Skeletal muscle tissue (tissue), 4 donors: ENCODE measurements around the gene SAFB2. TPM values are rescaled to one million over a fixed set of nuclear protein-coding genes. Genes with fewer than 3 reads are reported as not detected.

Experiments
- H3K27ac ChIP-seq: one replicate; pipeline ENCODE4 v1.7.0; 2013; ENCODE audit warnings: mild to moderate bottlenecking, low read depth, low read length, inconsistent platforms
- H3K27me3 ChIP-seq, 3 donors: one replicate each; pipeline ENCODE4 v1.7.0; 2013; ENCODE audit warnings: low read length in 3 of 3; ENCODE audit not compliant: control insufficient read depth in 3 of 3, insufficient read depth in 3 of 3
- H3K36me3 ChIP-seq, 3 donors: one replicate each; pipeline ENCODE4 v1.7.0; 2013; ENCODE audit warnings: low read length in 3 of 3; ENCODE audit not compliant: control insufficient read depth in 3 of 3, insufficient read depth in 3 of 3
- H3K4me1 ChIP-seq, 3 donors: one replicate each; pipeline ENCODE4 v1.7.0; 2013; ENCODE audit warnings: low read length in 3 of 3, mild to moderate bottlenecking in 3 of 3; ENCODE audit not compliant: control insufficient read depth in 3 of 3, insufficient read depth in 3 of 3
- H3K4me3 ChIP-seq, 3 donors: one replicate each; pipeline ENCODE4 v1.7.0; 2013; ENCODE audit warnings: low read length in 3 of 3
- H3K9ac ChIP-seq, 3 donors: one replicate each; pipeline ENCODE4 v1.7.0; 2013; ENCODE audit warnings: low read length in 3 of 3, mild to moderate bottlenecking in 3 of 3, moderate library complexity in 2 of 3, low read depth in 1 of 3
- H3K9me3 ChIP-seq, 3 donors: one replicate each; pipeline ENCODE4 v1.7.0; 2013; ENCODE audit warnings: low read length in 3 of 3; ENCODE audit not compliant: control insufficient read depth in 3 of 3
- total RNA-seq: library from RNA; depleted of rRNA; stranded (reverse); fragments of >200 nt; gene quantifications from one replicate; pipeline ENCODE4 v1.2.3, GENCODE V29; 2014
- donor health status: Osteomylitis.

SAFB2 gene
- total RNA-seq, 1 donor from 2014 or later = 23.5 TPM

- Histone ChIP-seq H3K4me3 (peak overlapping the region; percentile 88 to 99 (median 98)), H3K36me3 (peaks cover 30 to 46% (median 45%) of the 10 kb centered on the region in 3 donors), H3K9ac (peak overlapping the region; percentile 6 to 99 (median 98)), H3K4me1 (peaks cover 64 to 74% (median 68%) of the 10 kb centered on the region in 3 donors), H3K27me3 (no peaks in the 10 kb centered on the region), H3K27ac (peak overlapping the region; percentile 96), H3K9me3 (no peaks in the 10 kb centered on the region)
Observed at GRCh38 chr19:5624741-5625278, 2.2 kb upstream of the SAFB2 start.

GRCh38 chr19:5624018-5624663, 1.6 kb upstream of the SAFB2 start:
- H3K4me3 ChIP-seq = peak overlapping the region; percentile 88 to 99 (median 98)
- H3K36me3 ChIP-seq = peaks cover 30 to 46% (median 44%) of the 10 kb centered on the region in 3 donors
- H3K4me1 ChIP-seq = peaks cover 61 to 69% (median 67%) of the 10 kb centered on the region in 3 donors
- no peaks in the 10 kb centered on the region for H3K9me3 ChIP-seq
- peak overlapping the region; percentile 98 to 99 (median 98) for H3K9ac ChIP-seq
- peak overlapping the region; percentile 96 for H3K27ac ChIP-seq
- no peaks in the 10 kb centered on the region for H3K27me3 ChIP-seq

GRCh38 chr19:5623397-5624017, 931 bp upstream of the SAFB2 start:
- peaks cover 27 to 47% (median 40%) of the 10 kb centered on the region in 3 donors for H3K36me3 ChIP-seq
- peak overlapping the region; percentile 88 to 99 (median 98) for H3K4me3 ChIP-seq
- H3K27me3 ChIP-seq = no peaks in the 10 kb centered on the region
- H3K4me1 ChIP-seq = peaks cover 61 to 69% (median 67%) of the 10 kb centered on the region in 3 donors
- peak overlapping the region; percentile 98 to 99 (median 98) for H3K9ac ChIP-seq
- peak overlapping the region; percentile 96 for H3K27ac ChIP-seq
- no peaks in the 10 kb centered on the region for H3K9me3 ChIP-seq

- Histone ChIP-seq H3K27me3 (no peaks in the 10 kb centered on the region), H3K36me3 (peaks cover 22 to 45% (median 36%) of the 10 kb centered on the region in 3 donors), H3K9ac (peak overlapping the region; percentile 94 to 98 (median 97)), H3K9me3 (no peaks in the 10 kb centered on the region), H3K27ac (peak overlapping the region; percentile 97), H3K4me1 (peaks cover 58 to 62% (median 61%) of the 10 kb centered on the region in 3 donors), H3K4me3 (peak overlapping the region; percentile 88 to 94 (median 91))
Observed at GRCh38 chr19:5621945-5622464, 571 bp downstream of the SAFB2 start.

GRCh38 chr19:5621311-5621944, 1.1 kb downstream of the SAFB2 start:
- Histone ChIP-seq H3K4me3 (peak overlapping the region; percentile 88 to 94 (median 91)), H3K27me3 (no peaks in the 10 kb centered on the region), H3K4me1 (peaks cover 55 to 56% (median 55%) of the 10 kb centered on the region in 3 donors), H3K9me3 (no peaks in the 10 kb centered on the region), H3K36me3 (peaks cover 17 to 41% (median 30%) of the 10 kb centered on the region in 3 donors), H3K27ac (peak overlapping the region; percentile 97), H3K9ac (peak overlapping the region; percentile 94 to 98 (median 97))

- Histone ChIP-seq H3K36me3 (peaks cover 26 to 43% (median 30%) of the 10 kb centered on the region in 3 donors), H3K4me1 (peaks cover 40 to 42% (median 42%) of the 10 kb centered on the region in 3 donors), H3K27ac (no peak overlapping the region), H3K9ac (peak overlapping the region in 2 of 3 donors; percentile 24 to 65), H3K9me3 (no peaks in the 10 kb centered on the region), H3K4me3 (no peak overlapping the region), H3K27me3 (no peaks in the 10 kb centered on the region)
Observed at GRCh38 chr19:5619946-5620345, 2.6 kb downstream of the SAFB2 start.

- no peaks in the 10 kb centered on the region for H3K27me3 ChIP-seq
- H3K9ac ChIP-seq = peak overlapping the region in 2 of 3 donors; percentile 43 to 63
- H3K4me1 ChIP-seq = peaks cover 32 to 34% (median 34%) of the 10 kb centered on the region in 3 donors
- H3K9me3 ChIP-seq = no peaks in the 10 kb centered on the region
- H3K4me3 ChIP-seq = peak overlapping the region in 1 of 3 donors; percentile 23
- no peak overlapping the region for H3K27ac ChIP-seq
- H3K36me3 ChIP-seq = peaks cover 37 to 56% (median 41%) of the 10 kb centered on the region in 3 donors
Observed at GRCh38 chr19:5618591-5618990, 4.0 kb downstream of the SAFB2 start.

GRCh38 chr19:5617080-5617479, 5.5 kb downstream of the SAFB2 start:
- Histone ChIP-seq H3K9ac (no peak overlapping the region), H3K4me3 (no peak overlapping the region), H3K9me3 (no peaks in the 10 kb centered on the region), H3K27me3 (no peaks in the 10 kb centered on the region), H3K27ac (no peak overlapping the region), H3K4me1 (peaks cover 31 to 34% (median 31%) of the 10 kb centered on the region in 3 donors), H3K36me3 (peaks cover 48 to 71% (median 55%) of the 10 kb centered on the region in 3 donors)

GRCh38 chr19:5615756-5616327, 6.7 kb downstream of the SAFB2 start:
- Histone ChIP-seq H3K4me1 (peaks cover 21 to 23% (median 21%) of the 10 kb centered on the region in 3 donors), H3K4me3 (no peak overlapping the region), H3K27me3 (no peaks in the 10 kb centered on the region), H3K9ac (no peak overlapping the region), H3K27ac (no peak overlapping the region), H3K9me3 (no peaks in the 10 kb centered on the region), H3K36me3 (peaks cover 51 to 72% (median 60%) of the 10 kb centered on the region in 3 donors)
